NT2/D1 (cell line): Measurements from ENCODE around the gene SMIM15.

ENCODE experiments used
- SUZ12 ChIP-seq: IDR thresholded peaks from 2 replicates; pipeline ENCODE4 v1.6.1; 2011; ENCODE audit not compliant: insufficient read length, insufficient read depth; ENCODE audit errors: extremely low read depth
- YY1 ChIP-seq: IDR thresholded peaks from 2 replicates; pipeline ENCODE4 v1.6.1; 2011; ENCODE audit not compliant: insufficient read length, insufficient read depth
- ZNF274 ChIP-seq: IDR thresholded peaks from 2 replicates; pipeline ENCODE4 v1.6.1; 2011; ENCODE audit warnings: mild to moderate bottlenecking, low read depth, low read length

DNA sequence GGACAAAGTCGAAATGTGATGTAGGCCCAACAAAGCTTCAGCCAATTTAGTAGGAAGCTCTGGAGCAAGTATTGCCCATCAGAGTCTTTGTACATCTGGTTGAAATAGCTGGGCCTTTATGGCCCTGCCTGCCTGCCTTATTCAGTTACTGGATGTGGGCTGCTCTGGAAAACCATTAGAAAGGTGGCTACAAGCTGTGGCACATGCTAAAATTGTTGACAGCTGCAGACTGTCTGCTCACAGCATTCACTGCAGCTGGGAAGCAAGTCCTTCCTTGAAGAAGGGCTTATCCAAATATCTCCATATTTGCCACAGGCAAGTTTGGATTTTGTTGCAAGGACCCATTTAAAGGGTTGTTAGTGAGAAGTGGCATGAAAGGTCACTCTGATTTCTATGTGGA is 24.4 kb downstream of the SMIM15 start:
- TF ChIP-seq YY1 (no peak), ZNF274 (no peak), SUZ12 (no peak)
